ENCODE data around the gene SPTLC3.

The SPTLC3 gene

GRCh38 chr20:13037727-13038126, 29.0 kb downstream of the SPTLC3 start:
- H3K4me3 ChIP-seq (ENCODE audit: low read depth, low read length), result no peak overlapping the region
- H3K9me3 ChIP-seq (ENCODE audit: control insufficient read depth, insufficient read depth, low read length), result no peaks in the 10 kb centered on the region
- H3K27me3 ChIP-seq (ENCODE audit: control insufficient read depth, insufficient read depth, low read length), result no peaks in the 10 kb centered on the region

GRCh38 chr20:13041574-13042457, 33.0 kb downstream of the SPTLC3 start:
- H3K36me3 ChIP-seq (ENCODE audit: control insufficient read depth, insufficient read depth, low read length), result no peaks in the 10 kb centered on the region
- H3K9me3 ChIP-seq (ENCODE audit: control insufficient read depth, insufficient read depth, low read length), result no peaks in the 10 kb centered on the region
- no peaks in the 10 kb centered on the region for H3K27me3 ChIP-seq (ENCODE audit: control insufficient read depth, insufficient read depth, low read length)
- no peaks in the 10 kb centered on the region for H3K4me1 ChIP-seq (ENCODE audit: control insufficient read depth, insufficient read depth, low read length)
- H3K9ac ChIP-seq (ENCODE audit: low read depth, low read length), result no peak overlapping the region
- H3K4me3 ChIP-seq (ENCODE audit: low read depth, low read length), result no peak overlapping the region

More at GRCh38 chr20:13037727-13038126, 29.0 kb downstream of the SPTLC3 start:
- H3K4me1 ChIP-seq (ENCODE audit: control insufficient read depth, insufficient read depth, low read length), result no peaks in the 10 kb centered on the region
- no peak overlapping the region for H3K9ac ChIP-seq (ENCODE audit: low read depth, low read length)
- H3K36me3 ChIP-seq (ENCODE audit: control insufficient read depth, insufficient read depth, low read length), result no peaks in the 10 kb centered on the region

DNA sequence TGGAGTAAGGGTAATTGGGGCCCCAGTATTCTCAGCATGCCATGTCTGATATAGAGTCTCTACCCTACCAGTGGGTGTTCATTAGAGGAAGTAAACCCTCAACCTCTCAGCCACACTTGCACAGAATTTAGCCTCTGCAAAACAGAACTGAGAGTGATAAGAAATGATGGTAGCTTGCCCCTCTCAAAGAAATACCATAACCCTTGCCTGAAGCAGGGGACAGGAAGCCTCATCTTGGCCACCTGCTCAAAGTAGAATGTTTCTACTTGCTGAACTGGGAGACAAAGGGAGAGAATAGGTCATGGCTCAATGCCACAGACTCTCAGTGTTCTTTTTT, 33.7 kb downstream of the SPTLC3 start:
- no peaks in the 10 kb centered on the region for H3K9me3 ChIP-seq (ENCODE audit: control insufficient read depth, insufficient read depth, low read length)
- H3K36me3 ChIP-seq (ENCODE audit: control insufficient read depth, insufficient read depth, low read length), result no peaks in the 10 kb centered on the region

DNA sequence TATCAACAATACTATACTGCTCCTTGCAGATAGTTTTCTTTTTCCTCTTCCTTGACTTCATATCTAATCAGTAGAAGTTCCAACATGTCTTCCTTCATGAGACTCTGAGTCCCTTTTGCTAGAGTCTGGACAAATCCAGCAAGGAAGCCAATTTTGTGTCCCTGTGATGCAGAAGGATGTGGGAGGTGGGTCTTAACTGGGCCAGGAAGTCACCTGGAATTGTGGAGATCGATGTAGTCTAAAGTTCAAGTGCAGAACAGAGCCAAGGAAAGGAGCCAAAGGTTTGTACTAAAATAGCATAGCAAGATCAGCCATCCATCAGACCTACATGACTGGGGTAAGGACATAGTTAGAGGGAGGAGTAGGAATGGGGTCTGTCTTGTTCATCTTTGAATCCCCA, 37.6 kb downstream of the SPTLC3 start:
- H3K9me3 ChIP-seq (ENCODE audit: control insufficient read depth, insufficient read depth, low read length), result no peaks in the 10 kb centered on the region
- H3K4me1 ChIP-seq (ENCODE audit: control insufficient read depth, insufficient read depth, low read length), result no peaks in the 10 kb centered on the region
- H3K36me3 ChIP-seq (ENCODE audit: control insufficient read depth, insufficient read depth, low read length), result no peaks in the 10 kb centered on the region
- H3K27me3 ChIP-seq (ENCODE audit: control insufficient read depth, insufficient read depth, low read length), result no peaks in the 10 kb centered on the region
- no peak overlapping the region for H3K4me3 ChIP-seq (ENCODE audit: low read depth, low read length)
- no peak overlapping the region for H3K9ac ChIP-seq (ENCODE audit: low read depth, low read length)

More for the DNA sequence above, 33.7 kb downstream of the SPTLC3 start:
- no peak overlapping the region for H3K9ac ChIP-seq (ENCODE audit: low read depth, low read length)
- no peak overlapping the region for H3K4me3 ChIP-seq (ENCODE audit: low read depth, low read length)
- H3K27me3 ChIP-seq (ENCODE audit: control insufficient read depth, insufficient read depth, low read length), result no peaks in the 10 kb centered on the region
- H3K4me1 ChIP-seq (ENCODE audit: control insufficient read depth, insufficient read depth, low read length), result no peaks in the 10 kb centered on the region

GRCh38 chr20:13054011-13054410, 45.2 kb downstream of the SPTLC3 start:
- Histone ChIP-seq H3K36me3 (ENCODE audit: control insufficient read depth, insufficient read depth, low read length) (no peaks in the 10 kb centered on the region), H3K4me1 (ENCODE audit: control insufficient read depth, insufficient read depth, low read length) (peaks cover 10% of the 10 kb centered on the region), H3K9ac (ENCODE audit: low read depth, low read length) (no peak overlapping the region), H3K27me3 (ENCODE audit: control insufficient read depth, insufficient read depth, low read length) (no peaks in the 10 kb centered on the region), H3K9me3 (ENCODE audit: control insufficient read depth, insufficient read depth, low read length) (no peaks in the 10 kb centered on the region), H3K4me3 (ENCODE audit: low read depth, low read length) (no peak overlapping the region)

GRCh38 chr20:13058666-13059389, 50.1 kb downstream of the SPTLC3 start:
- Histone ChIP-seq H3K27me3 (ENCODE audit: control insufficient read depth, insufficient read depth, low read length) (peaks cover 5% of the 10 kb centered on the region), H3K4me1 (ENCODE audit: control insufficient read depth, insufficient read depth, low read length) (peaks cover 12% of the 10 kb centered on the region), H3K36me3 (ENCODE audit: control insufficient read depth, insufficient read depth, low read length) (no peaks in the 10 kb centered on the region), H3K9me3 (ENCODE audit: control insufficient read depth, insufficient read depth, low read length) (no peaks in the 10 kb centered on the region), H3K4me3 (ENCODE audit: low read depth, low read length) (no peak overlapping the region), H3K9ac (ENCODE audit: low read depth, low read length) (no peak overlapping the region)

DNA sequence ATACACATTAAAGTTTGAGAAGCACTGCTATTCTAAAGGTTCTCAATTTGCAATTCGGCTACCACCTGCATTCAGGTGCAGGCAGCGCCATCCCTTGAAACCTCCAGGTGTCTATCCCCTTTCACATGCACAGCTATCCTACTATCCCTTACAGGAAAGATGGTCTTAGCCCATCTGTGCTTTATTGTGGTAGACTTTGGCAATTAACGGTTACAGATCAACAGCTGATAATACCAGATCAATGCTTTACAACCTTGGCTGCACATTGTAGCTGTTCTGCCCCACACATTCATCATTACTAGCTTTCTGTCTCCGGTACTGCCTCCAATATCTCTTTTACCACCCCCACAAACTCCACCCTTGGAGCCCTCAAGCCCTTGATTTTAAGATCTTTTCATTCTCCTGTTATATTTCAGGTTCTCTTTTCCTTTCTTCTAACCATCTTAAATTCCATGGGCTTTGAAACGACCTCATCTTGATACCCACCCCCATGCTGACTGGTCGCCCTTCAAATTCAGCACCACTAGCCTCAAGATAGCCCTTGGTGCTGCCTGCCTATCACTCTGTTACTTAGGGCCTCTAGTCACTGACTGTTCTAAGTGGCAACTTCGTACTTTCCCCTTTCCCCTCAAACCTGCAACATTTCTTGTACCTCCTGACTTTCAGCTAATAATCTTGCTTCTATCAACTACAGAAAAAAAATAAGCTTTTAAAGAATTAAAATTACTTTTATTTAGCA, 50.8 kb downstream of the SPTLC3 start:
- H3K27me3 ChIP-seq (ENCODE audit: control insufficient read depth, insufficient read depth, low read length), result peaks cover 5% of the 10 kb centered on the region
- peaks cover 12% of the 10 kb centered on the region for H3K4me1 ChIP-seq (ENCODE audit: control insufficient read depth, insufficient read depth, low read length)
- no peaks in the 10 kb centered on the region for H3K36me3 ChIP-seq (ENCODE audit: control insufficient read depth, insufficient read depth, low read length)
- no peak overlapping the region for H3K4me3 ChIP-seq (ENCODE audit: low read depth, low read length)
- H3K9me3 ChIP-seq (ENCODE audit: control insufficient read depth, insufficient read depth, low read length), result no peaks in the 10 kb centered on the region
- no peak overlapping the region for H3K9ac ChIP-seq (ENCODE audit: low read depth, low read length)

DNA sequence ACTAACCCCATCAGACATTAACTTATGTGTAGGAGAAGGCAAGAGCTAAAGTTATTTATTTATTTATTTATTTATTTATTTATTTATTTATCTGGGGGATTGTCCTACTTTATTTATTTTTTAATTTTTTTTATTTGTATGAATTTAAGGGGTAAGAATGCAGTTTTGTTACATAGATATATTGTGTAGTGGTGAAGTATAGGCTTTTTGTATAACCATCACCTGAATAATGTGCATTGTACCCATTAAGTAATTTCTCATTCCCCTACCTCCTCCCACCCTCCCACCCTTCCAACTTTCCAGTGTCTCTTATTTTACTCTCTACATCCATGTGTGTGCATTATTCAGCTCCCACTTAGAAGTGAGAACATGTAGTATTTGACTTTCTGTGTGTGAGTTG, 51.6 kb downstream of the SPTLC3 start:
- H3K27me3 ChIP-seq (ENCODE audit: control insufficient read depth, insufficient read depth, low read length), result peaks cover 5% of the 10 kb centered on the region
- H3K36me3 ChIP-seq (ENCODE audit: control insufficient read depth, insufficient read depth, low read length), result no peaks in the 10 kb centered on the region
- no peaks in the 10 kb centered on the region for H3K9me3 ChIP-seq (ENCODE audit: control insufficient read depth, insufficient read depth, low read length)
- no peak overlapping the region for H3K9ac ChIP-seq (ENCODE audit: low read depth, low read length)
- H3K4me1 ChIP-seq (ENCODE audit: control insufficient read depth, insufficient read depth, low read length), result peaks cover 12% of the 10 kb centered on the region
- no peak overlapping the region for H3K4me3 ChIP-seq (ENCODE audit: low read depth, low read length)

- H3K9me3 ChIP-seq (ENCODE audit: control insufficient read depth, insufficient read depth, low read length), result no peaks in the 10 kb centered on the region
- H3K4me1 ChIP-seq (ENCODE audit: control insufficient read depth, insufficient read depth, low read length), result peaks cover 12% of the 10 kb centered on the region
- H3K4me3 ChIP-seq (ENCODE audit: low read depth, low read length), result no peak overlapping the region
- peaks cover 5% of the 10 kb centered on the region for H3K27me3 ChIP-seq (ENCODE audit: control insufficient read depth, insufficient read depth, low read length)
- no peaks in the 10 kb centered on the region for H3K36me3 ChIP-seq (ENCODE audit: control insufficient read depth, insufficient read depth, low read length)
- H3K9ac ChIP-seq (ENCODE audit: low read depth, low read length), result no peak overlapping the region
Measured at GRCh38 chr20:13061381-13061780, 52.6 kb downstream of the SPTLC3 start.

- Histone ChIP-seq H3K27me3 (ENCODE audit: control insufficient read depth, insufficient read depth, low read length) (peaks cover 5% of the 10 kb centered on the region), H3K4me3 (ENCODE audit: low read depth, low read length) (no peak overlapping the region), H3K4me1 (ENCODE audit: control insufficient read depth, insufficient read depth, low read length) (peaks cover 12% of the 10 kb centered on the region), H3K9me3 (ENCODE audit: control insufficient read depth, insufficient read depth, low read length) (no peaks in the 10 kb centered on the region), H3K36me3 (ENCODE audit: control insufficient read depth, insufficient read depth, low read length) (no peaks in the 10 kb centered on the region), H3K9ac (ENCODE audit: low read depth, low read length) (no peak overlapping the region)
Measured at GRCh38 chr20:13062789-13063188, 54.0 kb downstream of the SPTLC3 start.

GRCh38 chr20:13068336-13068735, 59.6 kb downstream of the SPTLC3 start:
- Histone ChIP-seq H3K9me3 (ENCODE audit: control insufficient read depth, insufficient read depth, low read length) (no peaks in the 10 kb centered on the region), H3K36me3 (ENCODE audit: control insufficient read depth, insufficient read depth, low read length) (no peaks in the 10 kb centered on the region), H3K4me3 (ENCODE audit: low read depth, low read length) (no peak overlapping the region), H3K4me1 (ENCODE audit: control insufficient read depth, insufficient read depth, low read length) (no peaks in the 10 kb centered on the region), H3K9ac (ENCODE audit: low read depth, low read length) (no peak overlapping the region), H3K27me3 (ENCODE audit: control insufficient read depth, insufficient read depth, low read length) (no peaks in the 10 kb centered on the region)
